ENCODE data around the gene STAG3. TPM values are rescaled to one million over a fixed set of nuclear protein-coding genes. Genes with fewer than 3 reads are reported as not detected.
A peak's percentile ranks its signal among the peaks of the same experiment; 100 is the strongest.

The STAG3 gene
- total and polyA plus RNA-seq, 9 of the 15 experiments (the other 6 are each of a cell fraction or from before 2014, with no cell fraction given) = 0.54 to 2.5 (median 1.7) TPM

- no TSS peak for BruUV-seq (replicated peaks)
- Histone ChIP-seq H4K20me1 (replicated peaks; ENCODE audit: control insufficient read depth, insufficient read depth, low read length) (0 out of 2 replicates have a peak, but pooled peaks cover 4% of the 10 kb centered on the region), H3K4me1 (replicated peaks in 1 of 2; ENCODE audit: control insufficient read depth in 2 of 2, insufficient read depth in 2 of 2, low read length in 2 of 2) (peaks cover 18 to 55% of the 10 kb centered on the region in 2 experiments; a peak in 4 of 5 replicates), H3K4me3 (no peak overlapping the region), H3K9me1 (ENCODE audit: control insufficient read depth, insufficient read depth, low read length) (no peaks in the 10 kb centered on the region), H3K27me3 (ENCODE audit: control insufficient read depth in 2 of 2, insufficient read depth in 2 of 2, low read length in 2 of 2) (no peaks in the 10 kb centered on the region), H3K9ac (ENCODE audit: insufficient read depth in 1 of 2, low read depth in 2 of 2, low read length in 2 of 2) (peak overlapping the region in 1 of 2 experiments; percentile 53; a peak in 2 of 4 replicates), H2AFZ (ENCODE audit: low read depth, low read length) (no peak overlapping the region), H3K4me2 (ENCODE audit: insufficient read depth, low read length) (no peak overlapping the region), H3K79me2 (ENCODE audit: control insufficient read depth, insufficient read depth, low read length) (no peaks in the 10 kb centered on the region), H3K27ac (ENCODE audit: extremely low read depth, low read depth, low read length) (no peak overlapping the region), H3K36me3 (ENCODE audit: control insufficient read depth, insufficient read depth, low read length) (no peaks in the 10 kb centered on the region), H3K9me3 (replicated peaks; ENCODE audit: control insufficient read depth, insufficient read depth, low read depth, low read length) (no peaks in the 10 kb centered on the region)
- peak in 1 of 2 experiments; percentile 35; a peak in 1 of 4 replicates for TF ChIP-seq KDM1A (IDR thresholded peaks at IDR 0.05)
- TF ChIP-seq CHD7 (IDR thresholded peaks at IDR 0.05; ENCODE audit: low read depth, low read length) = no peak
- TF ChIP-seq ZNF780A (CRISPR knock-in tag; IDR thresholded peaks at IDR 0.05) = no peak
- TF ChIP-seq ARID4B (CRISPR knock-in tag; IDR thresholded peaks at IDR 0.05) = no peak
- DNase-seq (ENCODE audit: extremely low read depth in 1 of 4, low spot score in 3 of 4) = peak in 1 of 4 experiments; percentile 17
- POLR2A ChIA-PET = no interaction called here
- intact Hi-C loops (cut with micrococcal nuclease) = no loop called here
- FAIRE-seq = no peak
- no peak for ATAC-seq
- 50% methylated on average over 11 of the region's 11 CpGs for WGBS (ENCODE audit: insufficient coverage, low coverage, missing lambda C conversion rate)
- in situ Hi-C loops (cut with MboI) = no loop called here
- CTCF ChIA-PET (ENCODE audit: low intra/inter-chr PET ratio) = no interaction called here
Observed at GRCh38 chr7:100173806-100174495, 3.8 kb upstream of the STAG3 start.

Data from K562 (cell line).